GM21825 (cell line): Measurements from ENCODE around the gene PPP6R3.

Experiments used
- ATAC-seq: cut with Tn5 transposase; IDR thresholded peaks from one replicate; pipeline ENCODE4 v1.9.1; 2021; ENCODE audit warnings: mild to moderate bottlenecking, moderate library complexity; ENCODE audit not compliant: unreplicated experiment

The PPP6R3 gene

GRCh38 chr11:68661697-68662603 lies 201.4 kb downstream of the PPP6R3 start:
- ATAC-seq: no peak

- ATAC-seq: no peak
Measured at GRCh38 chr11:68663482-68664010, 203.0 kb downstream of the PPP6R3 start.

GRCh38 chr11:68664141-68664540 lies 203.6 kb downstream of the PPP6R3 start:
- ATAC-seq: no peak

- no peak for ATAC-seq
Measured at GRCh38 chr11:68664906-68665305, 204.4 kb downstream of the PPP6R3 start.
